GM12878 (cell line): ENCODE measurements around the gene PRSS36. TPM values are rescaled to one million over a fixed set of nuclear protein-coding genes. Genes with fewer than 3 reads are reported as not detected.

Source experiments
- ATAC-seq: fragments of 200-7000 bp; cut with Tn5 transposase; 3 replicates; pipeline ENCODE4 v1.9.1; 2020; ENCODE audit warnings: mild to moderate bottlenecking, moderate library complexity
- BruUV-seq: library from RNA; stranded (reverse); fragments of 400-500 nt; replicated peaks from 2 replicates; lab custom pipeline; 2021; lab: Mats Ljungman, UMichigan
- CTCF ChIA-PET: fragments of 300-600 bp; sonication (Branson Sonifier 250); formaldehyde crosslinking; extraction: SDS; loops from one replicate; lab custom pipeline; 2021; ENCODE audit warnings: inconsistent platforms; lab: Yijun Ruan, JAX
- POLR2A ChIA-PET: fragments of 350-600 bp; formaldehyde crosslinking; extraction: SDS; loops from one replicate; lab custom pipeline; 2021; ENCODE audit warnings: inconsistent platforms; lab: Charles Lee
- RAD21 ChIA-PET: fragments of 300-600 bp; sonication (Branson Sonifier 250); formaldehyde crosslinking; loops from one replicate; lab custom pipeline; 2023; ENCODE audit warnings: antibody characterized with exemption; ENCODE audit not compliant: unreplicated experiment; lab: Charles Lee
- SMC1A ChIA-PET: fragments of 300-600 bp; sonication (Branson Sonifier 250); formaldehyde crosslinking; loops from one replicate; lab custom pipeline; 2023; ENCODE audit not compliant: unreplicated experiment, uncharacterized antibody; lab: Charles Lee
- DNase-seq: peaks from one replicate; pipeline ENCODE4 v3.0.0-alpha.2; 2011; ENCODE audit warnings: low read depth, low spot score
- FAIRE-seq: peaks from 3 replicates; lab custom pipeline; 2011; peaks lifted over from hg19 to GRCh38; lab: Jason Lieb, UNC
- H2AFZ ChIP-seq: 2 replicates; pipeline ENCODE4 v1.6.0; 2011; ENCODE audit warnings: low read depth, low read length, control low read depth; ENCODE audit not compliant: control insufficient read depth
- H3K27ac ChIP-seq: 2 replicates; pipeline ENCODE4 v1.5.1; 2011; ENCODE audit warnings: control low read depth; ENCODE audit not compliant: control insufficient read depth, insufficient read depth
- H3K27me3 ChIP-seq, 2 experiments: replicated peaks in 1 of 2; 2 replicates each; pipeline versions ENCODE4 v1.6.0 to v1.6.1; 2011; ENCODE audit warnings: low read length in 1 of 2; ENCODE audit not compliant: control insufficient read depth in 2 of 2, insufficient read depth in 2 of 2
- H3K36me3 ChIP-seq, 2 experiments: 2 replicates each; pipeline ENCODE4 v1.5.1; 2011; ENCODE audit warnings: low read length in 1 of 2; ENCODE audit not compliant: control insufficient read depth in 2 of 2, insufficient read depth in 2 of 2
- H3K4me1 ChIP-seq: 2 replicates; pipeline ENCODE4 v1.6.1; 2011; ENCODE audit warnings: mild to moderate bottlenecking, low read length, moderate library complexity, mixed read lengths; ENCODE audit not compliant: control insufficient read depth, insufficient read depth
- H3K4me2 ChIP-seq: 2 replicates; pipeline ENCODE4 v1.6.0; 2011; ENCODE audit warnings: control low read depth; ENCODE audit not compliant: control insufficient read depth, insufficient read depth
- H3K4me3 ChIP-seq: fragments of 200-600 bp; sonication (generic); 2 replicates; pipeline ENCODE4 v1.5.1; 2016
- H3K79me2 ChIP-seq: 2 replicates; pipeline ENCODE4 v1.6.0; 2011; ENCODE audit warnings: low read length; ENCODE audit not compliant: control insufficient read depth, insufficient read depth
- H3K9ac ChIP-seq: 2 replicates; pipeline ENCODE4 v1.8.0; 2011; ENCODE audit warnings: low read length, control low read depth, mixed read lengths; ENCODE audit not compliant: control insufficient read depth, insufficient read depth
- H3K9me3 ChIP-seq: replicated peaks from 3 replicates; pipeline ENCODE4 v1.5.1; 2011; ENCODE audit warnings: mild to moderate bottlenecking, low read length; ENCODE audit not compliant: control insufficient read depth, insufficient read depth
- H4K20me1 ChIP-seq: 2 replicates; pipeline ENCODE4 v1.6.0; 2011; ENCODE audit not compliant: control insufficient read depth, insufficient read depth
- BCL11A ChIP-seq: IDR thresholded peaks from 2 replicates; pipeline ENCODE4 v1.6.1; 2011; ENCODE audit warnings: low read depth, low read length
- WGBS: methylation state at CpG from one replicate; pipeline ENCODE4 v1.1.6; 2016; ENCODE audit warnings: low lambda C conversion rate; ENCODE audit not compliant: insufficient replicate concordance, insufficient coverage; ENCODE audit errors: missing lambda C conversion rate; 5-methylcytosine and 5-hydroxymethylcytosine counted together
- in situ Hi-C: fragments of 300-500 bp; cut with MboI; formaldehyde crosslinking; loops from 9 replicates; pipeline ENCODE4 v1.14.3; 2018; ENCODE audit warnings: mixed read lengths
- intact Hi-C: fragments of 100-400 bp; cut with micrococcal nuclease; formaldehyde crosslinking; loops from one replicate; pipeline ENCODE4 v1.14.2; 2022; ENCODE audit not compliant: unreplicated experiment
- polyA plus RNA-seq, 11 experiments: library from polyadenylated mRNA; depleted of rRNA in 4 of 11; unstranded in 6 of 11; stranded (reverse) in 5 of 11; fragments of >200 nt; fragmentation: Nextera tagmentation in 4 of 11; fragmentation: Illumina TruSeq in 1 of 11; extraction: Ambion mirVana in 4 of 11; extraction: Trizol in 1 of 11; gene quantifications; 1 replicate in 1 of 11; 2 replicates in 10 of 11; pipeline versions ENCODE4 v1.2.1 to v1.2.3, GENCODE V29; 2011 to 2016; ENCODE audit warnings: inconsistent platforms in 2 of 11, missing spikeins in 2 of 11, low read depth in 1 of 11
- total RNA-seq, 4 experiments: library from RNA; depleted of rRNA in 3 of 4; stranded (reverse); fragments of >200 nt in 3 of 4; fragmentation: Illumina TruSeq in 1 of 4; extraction: Trizol in 1 of 4; gene quantifications; 2 replicates each; pipeline versions ENCODE4 v1.2.1 to v1.2.3, GENCODE V29; 2013 to 2021
- TF ChIP-seq, protein P1 (sequence below): IDR thresholded peaks from 2 replicates; pipeline ENCODE4 v1.6.1; 2012; ENCODE audit warnings: low read length, inconsistent platforms

The PRSS36 gene
- total and polyA plus RNA-seq, 10 of the 15 experiments (the other 5 are each of a cell fraction or from before 2014, with no cell fraction given): 0.11 to 1.1 (median 0.17) TPM; not detected in 3

DNA sequence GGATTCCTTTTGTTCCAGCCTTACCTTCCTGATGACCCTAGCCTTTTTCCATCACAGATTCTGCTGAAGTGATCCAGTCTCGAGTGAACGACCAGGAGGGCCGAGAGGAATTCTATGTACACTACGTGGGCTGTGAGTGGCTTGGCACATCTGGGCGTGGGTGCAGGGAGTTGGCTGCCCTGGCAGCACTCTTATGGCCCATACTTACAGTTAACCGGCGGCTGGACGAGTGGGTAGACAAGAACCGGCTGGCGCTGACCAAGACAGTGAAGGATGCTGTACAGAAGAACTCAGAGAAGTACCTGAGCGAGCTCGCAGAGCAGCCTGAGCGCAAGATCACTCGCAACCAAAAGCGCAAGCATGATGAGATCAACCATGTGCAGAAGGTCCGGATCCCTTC, 29.7 kb downstream of the PRSS36 start:
- Histone ChIP-seq H3K36me3 (peaks cover 3 to 9% of the 10 kb centered on the region in 2 experiments; a peak in 3 of 4 replicates), H3K9ac (no peak overlapping the region), H3K4me1 (peaks cover 8% of the 10 kb centered on the region), H3K4me3 (no peak overlapping the region)
- RAD21 ChIA-PET: interaction anchor here (5.2 kb wide), 1 partner anchor 23 kb away, joined by 48 read pairs; no protein-coding TSS in a partner anchor
- CTCF ChIA-PET: interaction anchor here (1.0 to 2.1 kb wide), 3 partner anchors 8 to 135 kb away, joined by 3 to 7 read pairs (median 6); no protein-coding TSS in a partner anchor
- POLR2A ChIA-PET: interaction anchor here (1.0 kb wide), 1 partner anchor 22 kb away, joined by 5 read pairs; no protein-coding TSS in a partner anchor
- intact Hi-C loops: no loop called here
- TF ChIP-seq BCL11A: no peak
- TF ChIP-seq, protein P1, sequence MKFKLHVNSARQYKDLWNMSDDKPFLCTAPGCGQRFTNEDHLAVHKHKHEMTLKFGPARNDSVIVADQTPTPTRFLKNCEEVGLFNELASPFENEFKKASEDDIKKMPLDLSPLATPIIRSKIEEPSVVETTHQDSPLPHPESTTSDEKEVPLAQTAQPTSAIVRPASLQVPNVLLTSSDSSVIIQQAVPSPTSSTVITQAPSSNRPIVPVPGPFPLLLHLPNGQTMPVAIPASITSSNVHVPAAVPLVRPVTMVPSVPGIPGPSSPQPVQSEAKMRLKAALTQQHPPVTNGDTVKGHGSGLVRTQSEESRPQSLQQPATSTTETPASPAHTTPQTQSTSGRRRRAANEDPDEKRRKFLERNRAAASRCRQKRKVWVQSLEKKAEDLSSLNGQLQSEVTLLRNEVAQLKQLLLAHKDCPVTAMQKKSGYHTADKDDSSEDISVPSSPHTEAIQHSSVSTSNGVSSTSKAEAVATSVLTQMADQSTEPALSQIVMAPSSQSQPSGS: no peak
- TF ChIP-seq, all 136 proteins: peak for 0
- no peak overlapping the region for H3K27ac ChIP-seq
- no peak for ATAC-seq
- H3K9me3 ChIP-seq: no peaks in the 10 kb centered on the region
- H3K27me3 ChIP-seq: no peaks in the 10 kb centered on the region
- no peaks in the 10 kb centered on the region for H4K20me1 ChIP-seq
- H3K79me2 ChIP-seq: peaks cover 11% of the 10 kb centered on the region
- no TSS peak for BruUV-seq
- H3K4me2 ChIP-seq: no peak overlapping the region
- H2AFZ ChIP-seq: no peak overlapping the region
- DNase-seq: no peak
- 97% methylated on average over 16 of the region's 16 CpGs for WGBS
- no peak for FAIRE-seq
- SMC1A ChIA-PET: interaction anchor here (0.7 to 2.0 kb wide), 3 partner anchors 16 to 262 kb away, joined by 3 to 9 read pairs (median 3); no protein-coding TSS in a partner anchor
- in situ Hi-C loops: no loop called here
